ENCODE results near the gene ARL2.
A peak's percentile ranks its signal among the peaks of the same experiment; 100 is the strongest.
"Not testable (repeated sequence)": the region's sequence is repeated elsewhere in the genome, so short reads cannot be mapped to it uniquely, and the experiment has no call there.

ARL2 gene

GRCh38 chr11:65013888-65014725 lies at the start of gene ARL2:
TSS of gene ARL2 (plus strand) at chr11:65014160. CDS start at chr11:65014208, 48 bp downstream.
- H3K9ac ChIP-seq (ENCODE audit: low read depth in 1 of 2, low read length in 2 of 2), result peak within 1 kb of the TSS; percentile 95 to 99
- peak within 1 kb of the TSS; percentile 99 to 100 for H3K27ac ChIP-seq (ENCODE audit: low read depth in 2 of 2, low read length in 2 of 2)
- H3K36me3 ChIP-seq (ENCODE audit: control insufficient read depth in 2 of 2, insufficient read depth in 2 of 2, low read length in 2 of 2), result peaks cover 0 to 9% of the 10 kb centered on the region in 2 donors
- no peaks in the 10 kb centered on the region for H3K27me3 ChIP-seq (ENCODE audit: control insufficient read depth in 2 of 2, insufficient read depth in 2 of 2, low read length in 2 of 2)
- no peaks in the 10 kb centered on the region for H3K9me3 ChIP-seq (ENCODE audit: control insufficient read depth in 2 of 2, low read length in 2 of 2)
- peak within 1 kb of the TSS; percentile 78 to 94 for H3K4me3 ChIP-seq (ENCODE audit: low read length in 2 of 2)
- H3K4me1 ChIP-seq (ENCODE audit: control insufficient read depth in 2 of 2, insufficient read depth in 2 of 2, low read length in 2 of 2), result peaks cover 14 to 15% of the 10 kb centered on the region in 2 donors

GRCh38 chr11:64967375-64967774 lies 46.6 kb upstream of the ARL2 start:
- no peak overlapping the region for H3K27ac ChIP-seq (ENCODE audit: low read depth in 2 of 2, low read length in 2 of 2)
- no peaks in the 10 kb centered on the region for H3K36me3 ChIP-seq (ENCODE audit: control insufficient read depth in 2 of 2, insufficient read depth in 2 of 2, low read length in 2 of 2)
- no peak overlapping the region for H3K4me3 ChIP-seq (ENCODE audit: low read length in 2 of 2)
- no peak overlapping the region for H3K9ac ChIP-seq (ENCODE audit: low read depth in 1 of 2, low read length in 2 of 2)
- H3K9me3 ChIP-seq (ENCODE audit: control insufficient read depth in 2 of 2, low read length in 2 of 2), result no peaks in the 10 kb centered on the region
- H3K27me3 ChIP-seq (ENCODE audit: control insufficient read depth in 2 of 2, insufficient read depth in 2 of 2, low read length in 2 of 2), result no peaks in the 10 kb centered on the region
- H3K4me1 ChIP-seq (ENCODE audit: control insufficient read depth in 2 of 2, insufficient read depth in 2 of 2, low read length in 2 of 2), result peaks cover 11 to 18% of the 10 kb centered on the region in 2 donors

- Histone ChIP-seq H3K27me3 (ENCODE audit: control insufficient read depth in 2 of 2, insufficient read depth in 2 of 2, low read length in 2 of 2) (no peaks in the 10 kb centered on the region), H3K27ac (ENCODE audit: low read depth in 2 of 2, low read length in 2 of 2) (peak overlapping the region; percentile 81 to 85), H3K9ac (ENCODE audit: low read depth in 1 of 2, low read length in 2 of 2) (peak overlapping the region; percentile 26 to 55), H3K36me3 (ENCODE audit: control insufficient read depth in 2 of 2, insufficient read depth in 2 of 2, low read length in 2 of 2) (no peaks in the 10 kb centered on the region), H3K9me3 (ENCODE audit: control insufficient read depth in 2 of 2, low read length in 2 of 2) (no peaks in the 10 kb centered on the region), H3K4me1 (ENCODE audit: control insufficient read depth in 2 of 2, insufficient read depth in 2 of 2, low read length in 2 of 2) (peaks cover 11 to 18% of the 10 kb centered on the region in 2 donors), H3K4me3 (ENCODE audit: low read length in 2 of 2) (no peak overlapping the region)
Observed at GRCh38 chr11:64969209-64969608, 44.8 kb upstream of the ARL2 start.

- H3K4me3 ChIP-seq (ENCODE audit: low read length in 2 of 2), result no peak overlapping the region
- H3K4me1 ChIP-seq (ENCODE audit: control insufficient read depth in 2 of 2, insufficient read depth in 2 of 2, low read length in 2 of 2), result peaks cover 11 to 18% of the 10 kb centered on the region in 2 donors
Observed at GRCh38 chr11:64970731-64971151, 43.2 kb upstream of the ARL2 start.

GRCh38 chr11:64971421-64972233 lies 42.3 kb upstream of the ARL2 start, which contains the start of gene MAJIN:
TSS of gene MAJIN (minus strand) at chr11:64972108. CDS start at chr11:64959405, 12,703 bp downstream.
- peak within 1 kb of the TSS; percentile 41 to 52 for H3K9ac ChIP-seq (ENCODE audit: low read depth in 1 of 2, low read length in 2 of 2)

More at GRCh38 chr11:64970731-64971151, 43.2 kb upstream of the ARL2 start:
- peak overlapping the region; percentile 56 to 81 for H3K27ac ChIP-seq (ENCODE audit: low read depth in 2 of 2, low read length in 2 of 2)
- H3K27me3 ChIP-seq (ENCODE audit: control insufficient read depth in 2 of 2, insufficient read depth in 2 of 2, low read length in 2 of 2), result no peaks in the 10 kb centered on the region
- peak overlapping the region in 1 of 2 donors; percentile 6 for H3K9ac ChIP-seq (ENCODE audit: low read depth in 1 of 2, low read length in 2 of 2)
- no peaks in the 10 kb centered on the region for H3K36me3 ChIP-seq (ENCODE audit: control insufficient read depth in 2 of 2, insufficient read depth in 2 of 2, low read length in 2 of 2)
- H3K9me3 ChIP-seq (ENCODE audit: control insufficient read depth in 2 of 2, low read length in 2 of 2), result no peaks in the 10 kb centered on the region

GRCh38 chr11:64974124-64974523 lies 39.8 kb upstream of the ARL2 start:
- Histone ChIP-seq H3K27ac (ENCODE audit: low read depth in 2 of 2, low read length in 2 of 2) (no peak overlapping the region), H3K4me3 (ENCODE audit: low read length in 2 of 2) (no peak overlapping the region), H3K9ac (ENCODE audit: low read depth in 1 of 2, low read length in 2 of 2) (no peak overlapping the region), H3K27me3 (ENCODE audit: control insufficient read depth in 2 of 2, insufficient read depth in 2 of 2, low read length in 2 of 2) (no peaks in the 10 kb centered on the region), H3K4me1 (ENCODE audit: control insufficient read depth in 2 of 2, insufficient read depth in 2 of 2, low read length in 2 of 2) (peaks cover 7 to 15% of the 10 kb centered on the region in 2 donors), H3K9me3 (ENCODE audit: control insufficient read depth in 2 of 2, low read length in 2 of 2) (no peaks in the 10 kb centered on the region), H3K36me3 (ENCODE audit: control insufficient read depth in 2 of 2, insufficient read depth in 2 of 2, low read length in 2 of 2) (no peaks in the 10 kb centered on the region)

More at GRCh38 chr11:64971421-64972233, 42.3 kb upstream of the ARL2 start, which contains the start of gene MAJIN:
- H3K4me1 ChIP-seq (ENCODE audit: control insufficient read depth in 2 of 2, insufficient read depth in 2 of 2, low read length in 2 of 2), result peaks cover 11 to 18% of the 10 kb centered on the region in 2 donors
- H3K36me3 ChIP-seq (ENCODE audit: control insufficient read depth in 2 of 2, insufficient read depth in 2 of 2, low read length in 2 of 2), result no peaks in the 10 kb centered on the region
- peak within 1 kb of the TSS; percentile 56 to 81 for H3K27ac ChIP-seq (ENCODE audit: low read depth in 2 of 2, low read length in 2 of 2)
- H3K9me3 ChIP-seq (ENCODE audit: control insufficient read depth in 2 of 2, low read length in 2 of 2), result no peaks in the 10 kb centered on the region
- no peaks in the 10 kb centered on the region for H3K27me3 ChIP-seq (ENCODE audit: control insufficient read depth in 2 of 2, insufficient read depth in 2 of 2, low read length in 2 of 2)
- H3K4me3 ChIP-seq (ENCODE audit: low read length in 2 of 2), result peak within 1 kb of the TSS; percentile 26 to 68

- no peak overlapping the region for H3K9ac ChIP-seq (ENCODE audit: low read depth in 1 of 2, low read length in 2 of 2)
- peaks cover 2 to 6% of the 10 kb centered on the region in 2 donors for H3K4me1 ChIP-seq (ENCODE audit: control insufficient read depth in 2 of 2, insufficient read depth in 2 of 2, low read length in 2 of 2)
- H3K27ac ChIP-seq (ENCODE audit: low read depth in 2 of 2, low read length in 2 of 2), result no peak overlapping the region
- no peaks in the 10 kb centered on the region for H3K36me3 ChIP-seq (ENCODE audit: control insufficient read depth in 2 of 2, insufficient read depth in 2 of 2, low read length in 2 of 2)
- H3K9me3 ChIP-seq (ENCODE audit: control insufficient read depth in 2 of 2, low read length in 2 of 2), result no peaks in the 10 kb centered on the region
- no peak overlapping the region for H3K4me3 ChIP-seq (ENCODE audit: low read length in 2 of 2)
- no peaks in the 10 kb centered on the region for H3K27me3 ChIP-seq (ENCODE audit: control insufficient read depth in 2 of 2, insufficient read depth in 2 of 2, low read length in 2 of 2)
Observed at GRCh38 chr11:64976651-64977050, 37.3 kb upstream of the ARL2 start.

- not testable (repeated sequence) for H3K4me1 ChIP-seq (ENCODE audit: control insufficient read depth in 2 of 2, insufficient read depth in 2 of 2, low read length in 2 of 2); H3K4me3 ChIP-seq (ENCODE audit: low read length in 2 of 2); H3K27me3 ChIP-seq (ENCODE audit: control insufficient read depth in 2 of 2, insufficient read depth in 2 of 2, low read length in 2 of 2); H3K36me3 ChIP-seq (ENCODE audit: control insufficient read depth in 2 of 2, insufficient read depth in 2 of 2, low read length in 2 of 2); H3K9ac ChIP-seq (ENCODE audit: low read depth in 1 of 2, low read length in 2 of 2); H3K27ac ChIP-seq (ENCODE audit: low read depth in 2 of 2, low read length in 2 of 2); H3K9me3 ChIP-seq (ENCODE audit: control insufficient read depth in 2 of 2, low read length in 2 of 2)
Observed at GRCh38 chr11:64983339-64983738, 30.6 kb upstream of the ARL2 start.

- H3K9ac ChIP-seq (ENCODE audit: low read depth in 1 of 2, low read length in 2 of 2), result no peak overlapping the region
- peaks cover 8 to 16% of the 10 kb centered on the region in 2 donors for H3K36me3 ChIP-seq (ENCODE audit: control insufficient read depth in 2 of 2, insufficient read depth in 2 of 2, low read length in 2 of 2)
- H3K27me3 ChIP-seq (ENCODE audit: control insufficient read depth in 2 of 2, insufficient read depth in 2 of 2, low read length in 2 of 2), result no peaks in the 10 kb centered on the region
- H3K4me1 ChIP-seq (ENCODE audit: control insufficient read depth in 2 of 2, insufficient read depth in 2 of 2, low read length in 2 of 2), result no peaks in the 10 kb centered on the region
- no peak overlapping the region for H3K4me3 ChIP-seq (ENCODE audit: low read length in 2 of 2)
- H3K27ac ChIP-seq (ENCODE audit: low read depth in 2 of 2, low read length in 2 of 2), result no peak overlapping the region
- H3K9me3 ChIP-seq (ENCODE audit: control insufficient read depth in 2 of 2, low read length in 2 of 2), result no peaks in the 10 kb centered on the region
Observed at GRCh38 chr11:64987998-64988854, 25.7 kb upstream of the ARL2 start.

Data from mucosa of rectum (tissue), 2 donors.